DMS114 treated with DMSO at 0.1 percent for 48 hours (cell line): ENCODE data around the gene TIMELESS.
"Not testable (repeated sequence)": the region's sequence is repeated elsewhere in the genome, so short reads cannot be mapped to it uniquely, and the experiment has no call there.

ENCODE experiments used
- DNase-seq: peaks from one replicate; lab custom pipeline; 2025; ENCODE audit not compliant: unreplicated experiment; lab: John Stamatoyannopoulos, UW

Gene TIMELESS, protein sequence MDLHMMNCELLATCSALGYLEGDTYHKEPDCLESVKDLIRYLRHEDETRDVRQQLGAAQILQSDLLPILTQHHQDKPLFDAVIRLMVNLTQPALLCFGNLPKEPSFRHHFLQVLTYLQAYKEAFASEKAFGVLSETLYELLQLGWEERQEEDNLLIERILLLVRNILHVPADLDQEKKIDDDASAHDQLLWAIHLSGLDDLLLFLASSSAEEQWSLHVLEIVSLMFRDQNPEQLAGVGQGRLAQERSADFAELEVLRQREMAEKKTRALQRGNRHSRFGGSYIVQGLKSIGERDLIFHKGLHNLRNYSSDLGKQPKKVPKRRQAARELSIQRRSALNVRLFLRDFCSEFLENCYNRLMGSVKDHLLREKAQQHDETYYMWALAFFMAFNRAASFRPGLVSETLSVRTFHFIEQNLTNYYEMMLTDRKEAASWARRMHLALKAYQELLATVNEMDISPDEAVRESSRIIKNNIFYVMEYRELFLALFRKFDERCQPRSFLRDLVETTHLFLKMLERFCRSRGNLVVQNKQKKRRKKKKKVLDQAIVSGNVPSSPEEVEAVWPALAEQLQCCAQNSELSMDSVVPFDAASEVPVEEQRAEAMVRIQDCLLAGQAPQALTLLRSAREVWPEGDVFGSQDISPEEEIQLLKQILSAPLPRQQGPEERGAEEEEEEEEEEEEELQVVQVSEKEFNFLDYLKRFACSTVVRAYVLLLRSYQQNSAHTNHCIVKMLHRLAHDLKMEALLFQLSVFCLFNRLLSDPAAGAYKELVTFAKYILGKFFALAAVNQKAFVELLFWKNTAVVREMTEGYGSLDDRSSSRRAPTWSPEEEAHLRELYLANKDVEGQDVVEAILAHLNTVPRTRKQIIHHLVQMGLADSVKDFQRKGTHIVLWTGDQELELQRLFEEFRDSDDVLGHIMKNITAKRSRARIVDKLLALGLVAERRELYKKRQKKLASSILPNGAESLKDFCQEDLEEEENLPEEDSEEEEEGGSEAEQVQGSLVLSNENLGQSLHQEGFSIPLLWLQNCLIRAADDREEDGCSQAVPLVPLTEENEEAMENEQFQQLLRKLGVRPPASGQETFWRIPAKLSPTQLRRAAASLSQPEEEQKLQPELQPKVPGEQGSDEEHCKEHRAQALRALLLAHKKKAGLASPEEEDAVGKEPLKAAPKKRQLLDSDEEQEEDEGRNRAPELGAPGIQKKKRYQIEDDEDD

DNA sequence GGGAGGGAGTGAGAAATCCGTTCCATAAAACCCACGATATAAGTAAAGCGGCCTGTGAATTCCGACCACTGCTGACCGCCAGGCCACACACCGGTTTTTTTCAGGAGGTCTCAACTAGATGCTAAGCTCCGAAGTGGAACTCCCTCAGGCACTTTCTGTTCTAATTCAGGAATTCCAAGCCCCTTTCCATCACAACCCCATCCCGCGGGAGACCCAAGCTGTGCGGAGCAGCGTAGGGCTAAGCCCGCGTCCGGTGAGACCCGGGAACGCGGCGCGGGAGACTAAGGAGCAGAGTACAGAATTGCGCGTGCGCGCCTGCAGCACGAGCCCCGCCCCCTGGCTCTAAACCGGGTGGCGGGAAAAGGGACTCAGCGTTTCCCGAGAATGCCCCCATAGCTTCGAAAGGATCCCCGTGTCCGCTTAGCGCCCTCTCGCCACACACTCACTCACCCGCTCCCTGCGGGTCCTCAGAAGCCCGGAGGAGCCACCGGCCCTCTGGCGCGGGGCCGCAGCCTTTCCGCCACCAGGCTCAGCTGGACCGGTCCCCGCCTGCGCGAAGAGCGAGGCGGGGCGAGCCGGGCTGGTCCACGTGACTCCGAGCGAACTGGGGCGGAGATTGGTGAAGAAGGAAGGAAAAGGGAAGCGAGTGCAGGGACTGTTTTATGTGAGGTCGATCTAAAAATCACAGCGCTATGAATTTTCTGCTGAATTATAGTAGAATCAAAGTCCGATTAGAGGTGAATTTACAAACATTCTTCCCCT lies at the start of gene TIMELESS:
Gene TIMELESS (minus strand): TSS at position 567 of the 762 bp plus-strand sequence. CDS start 15,256 bp downstream, outside the sequence.
- peak; percentile 91 for DNase-seq

DNA sequence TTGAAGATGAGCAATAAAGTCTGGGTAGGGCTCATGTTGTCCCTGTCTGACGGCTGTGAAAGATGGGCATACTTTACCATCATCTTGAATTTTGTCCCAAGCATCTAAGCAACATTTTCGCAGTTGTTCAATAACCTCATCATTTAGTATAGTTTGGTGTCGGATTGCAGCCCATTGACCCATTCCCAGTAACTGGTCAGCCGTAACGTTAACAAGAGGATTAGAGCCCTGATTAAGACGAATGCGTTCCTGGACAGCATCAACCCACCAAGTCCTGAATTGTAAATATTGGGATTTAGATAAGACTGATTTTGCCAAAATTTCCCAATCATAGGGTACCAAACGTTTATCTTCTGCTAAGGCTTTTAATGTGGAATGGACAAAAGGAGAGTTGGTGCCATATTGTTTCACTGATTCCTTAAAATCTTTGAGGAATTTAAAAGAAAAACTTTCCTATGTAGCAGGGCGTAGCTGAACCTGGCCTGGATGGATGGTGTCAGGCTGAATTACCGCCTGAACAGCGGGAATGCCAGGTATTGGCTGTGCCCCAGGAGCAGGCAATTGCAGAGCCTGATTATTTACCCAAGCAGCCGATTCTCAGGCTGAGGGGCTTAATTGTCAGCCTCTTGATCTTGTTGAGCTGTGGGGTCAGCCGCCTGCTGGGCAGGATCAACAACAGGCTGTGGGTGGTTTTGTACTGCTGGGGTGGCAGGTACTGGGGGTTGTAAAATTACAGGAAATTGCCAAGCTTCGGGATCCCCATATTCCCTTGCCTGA lies 49.1 kb upstream of the TIMELESS start:
- not testable (repeated sequence) for DNase-seq

DNA sequence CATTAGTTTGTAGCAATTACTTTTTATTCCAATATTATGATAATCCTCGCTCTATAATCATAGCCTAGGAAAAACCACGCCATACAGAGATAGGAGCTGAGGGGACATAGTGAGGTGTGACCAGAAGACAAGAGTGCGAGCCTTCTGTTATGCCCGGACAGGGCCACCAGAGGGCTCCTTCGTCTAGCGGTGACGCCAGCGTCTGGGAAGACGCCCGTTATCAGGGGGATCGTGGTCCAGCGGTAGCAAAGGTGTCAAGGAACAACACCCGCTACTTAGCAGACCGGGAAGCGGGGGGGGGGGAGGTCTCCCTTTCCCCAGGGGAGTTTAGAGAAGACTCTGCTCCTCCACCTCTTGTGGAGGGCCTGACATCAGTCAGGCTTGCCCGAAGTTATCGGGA lies 47.5 kb upstream of the TIMELESS start:
- not testable (repeated sequence) for DNase-seq

DNA sequence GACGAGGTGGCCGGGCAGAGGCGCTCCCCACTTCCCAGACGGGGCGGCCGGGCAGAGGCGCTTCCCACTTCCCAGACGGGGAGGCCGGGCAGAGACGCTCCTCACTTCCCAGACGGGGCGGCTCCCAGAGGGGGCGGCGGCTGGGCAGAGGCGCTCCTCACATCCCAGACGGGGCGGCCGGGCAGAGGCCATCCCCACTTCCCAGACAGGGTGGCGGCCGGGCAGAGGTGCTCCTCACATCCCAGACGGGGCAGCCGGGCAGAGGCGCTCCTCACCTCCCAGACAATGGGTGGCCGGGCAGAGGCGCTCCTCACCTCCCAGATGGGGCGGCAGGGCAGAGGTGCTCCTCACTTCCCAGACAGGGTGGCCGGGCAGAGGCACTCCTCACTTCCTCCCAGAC lies 45.3 kb upstream of the TIMELESS start:
- not testable (repeated sequence) for DNase-seq

DNA sequence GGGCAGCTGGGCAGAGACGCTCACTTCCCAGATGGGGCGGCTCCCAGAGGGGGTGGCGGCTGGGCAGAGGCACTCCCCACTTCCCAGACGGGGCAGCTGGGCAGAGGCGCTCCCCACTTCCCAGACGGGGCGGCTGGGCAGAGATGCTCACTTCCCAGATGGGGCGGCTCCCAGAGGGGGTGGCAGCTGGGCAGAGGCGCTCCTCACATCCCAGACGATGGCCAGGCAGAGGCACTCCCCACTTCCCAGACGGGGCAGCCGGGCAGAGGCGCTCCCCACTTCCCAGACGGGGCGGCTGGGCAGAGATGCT lies 44.8 kb upstream of the TIMELESS start:
- DNase-seq: not testable (repeated sequence)

DNA sequence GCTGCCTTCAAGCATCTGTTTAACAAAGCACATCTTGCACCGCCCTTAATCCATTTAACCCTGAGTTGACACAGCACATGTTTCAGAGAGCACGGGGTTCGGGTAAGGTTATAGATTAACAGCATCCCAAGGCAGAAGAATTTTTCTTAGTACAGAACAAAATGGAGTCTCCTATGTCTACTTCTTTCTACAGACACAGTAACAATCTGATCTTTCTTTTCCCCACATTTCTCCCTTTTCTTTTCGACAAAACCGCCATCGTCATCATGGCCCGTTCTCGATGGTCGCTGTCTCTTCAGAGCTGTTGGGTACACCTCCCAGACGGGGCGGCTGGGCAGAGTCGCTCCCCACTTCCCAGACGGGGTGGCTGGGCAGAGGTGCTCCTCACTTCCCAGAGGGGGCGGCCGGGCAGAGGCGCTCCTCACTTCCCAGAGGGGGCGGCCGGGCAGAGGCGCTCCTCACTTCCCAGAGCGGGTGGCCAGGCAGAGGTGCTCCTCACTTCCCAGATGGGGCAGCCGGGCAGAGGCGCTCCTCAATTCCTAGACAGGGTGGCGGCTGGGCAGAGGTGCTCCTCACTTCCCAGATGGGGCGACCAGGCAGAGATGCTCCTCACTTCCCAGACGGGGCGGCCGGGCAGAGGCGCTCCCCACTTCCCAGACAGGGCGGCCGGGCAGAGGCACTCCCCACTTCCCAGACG lies 44.3 kb upstream of the TIMELESS start:
- DNase-seq: not testable (repeated sequence)

DNA sequence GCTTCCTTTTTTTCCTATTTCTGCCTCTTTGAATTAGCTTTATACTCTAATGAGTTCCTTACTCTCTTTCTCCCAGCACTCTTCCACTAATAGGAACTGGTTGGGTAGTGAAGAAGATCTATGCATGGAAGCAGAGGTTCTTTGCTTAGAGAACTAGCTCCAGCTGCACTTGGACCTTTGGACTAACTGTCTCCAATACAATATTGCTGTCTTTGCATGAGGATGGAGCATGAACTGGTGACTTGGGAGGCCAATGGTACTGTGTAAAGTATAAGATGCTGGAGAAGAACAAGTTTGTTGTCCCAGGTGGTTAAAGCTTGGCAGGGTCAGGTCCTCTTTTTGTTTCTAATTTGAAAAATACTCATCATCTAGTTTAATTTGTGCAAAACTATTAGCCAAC lies 41.1 kb upstream of the TIMELESS start:
- DNase-seq: no peak

DNA sequence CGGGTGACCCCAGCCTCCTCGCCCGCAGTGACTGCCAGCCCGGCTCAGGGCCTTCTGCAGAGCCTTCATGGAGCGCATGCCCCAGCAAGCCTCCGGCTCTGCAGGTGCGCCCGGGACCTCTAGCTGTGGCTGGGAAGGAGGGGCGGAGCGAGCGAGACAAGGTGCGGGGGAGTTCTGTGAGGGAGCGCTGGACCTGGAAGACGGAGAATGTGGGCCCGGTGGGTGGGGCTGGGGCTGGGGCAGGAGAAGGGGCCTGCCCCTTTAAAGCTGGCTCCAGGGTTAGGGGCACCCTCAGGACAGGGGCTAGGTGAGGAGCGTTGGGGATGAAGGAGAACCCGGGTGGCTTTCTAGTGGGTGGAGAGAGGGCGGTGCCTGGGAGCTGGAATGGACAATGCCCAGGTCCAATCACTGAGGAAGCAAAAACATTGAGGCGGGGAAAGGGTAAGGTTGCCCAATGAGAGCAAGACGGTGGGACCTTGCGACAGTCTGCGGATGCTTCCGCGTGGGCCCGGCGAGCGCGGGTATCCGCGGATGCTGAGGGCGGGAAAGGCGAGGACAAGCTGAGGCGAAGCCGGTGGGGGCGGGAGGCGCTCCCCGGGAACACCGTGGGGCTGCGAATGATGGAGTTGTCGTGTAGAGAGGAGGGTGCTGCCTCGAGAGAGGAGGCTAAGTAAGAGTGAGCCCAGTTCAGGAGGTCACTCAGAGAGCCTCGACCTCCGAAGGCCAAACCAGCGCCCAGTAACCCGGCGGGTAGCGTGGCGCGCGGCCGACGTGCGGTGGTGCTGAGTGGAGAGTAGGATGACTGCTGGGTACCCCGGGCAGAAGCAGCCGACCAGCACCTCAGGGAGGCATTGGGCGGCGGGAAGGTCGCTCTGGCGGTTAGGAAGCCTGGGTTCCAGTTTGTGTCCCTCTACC lies 39.1 kb upstream of the TIMELESS start, which contains the start of gene GLS2:
Gene GLS2 (minus strand): TSS at position 121 of the 915 bp plus-strand sequence. CDS start 43 bp downstream, at position 78.
- DNase-seq: peak; percentile 89

DNA sequence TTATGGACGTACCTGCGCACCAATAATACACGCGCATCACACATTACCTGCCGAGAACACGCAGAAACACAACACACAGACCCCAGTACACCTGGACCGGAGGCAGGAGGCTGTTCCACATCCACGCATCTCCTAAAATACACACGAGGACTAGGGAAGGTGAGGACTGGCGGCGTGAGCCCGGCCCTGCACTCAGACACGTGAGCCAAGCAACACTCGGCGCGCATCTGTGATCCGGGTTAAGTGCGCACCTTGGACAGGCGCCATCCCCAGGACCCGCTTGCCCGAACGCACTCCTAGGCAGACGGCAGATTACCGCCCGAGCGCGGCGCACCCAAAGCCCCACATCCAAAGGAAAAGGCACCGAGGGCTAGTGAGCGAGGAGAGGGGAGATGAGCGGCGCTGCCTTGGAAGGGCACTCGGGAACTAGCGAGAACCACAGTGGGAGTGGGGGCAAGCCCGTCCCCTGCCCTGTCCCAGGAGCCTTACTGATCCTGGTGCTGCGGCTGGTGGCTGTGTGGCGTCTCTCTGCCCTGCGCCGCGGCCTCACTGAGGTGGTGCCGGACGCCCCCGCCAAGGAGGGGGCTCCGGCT lies 38.3 kb upstream of the TIMELESS start:
- no peak for DNase-seq

DNA sequence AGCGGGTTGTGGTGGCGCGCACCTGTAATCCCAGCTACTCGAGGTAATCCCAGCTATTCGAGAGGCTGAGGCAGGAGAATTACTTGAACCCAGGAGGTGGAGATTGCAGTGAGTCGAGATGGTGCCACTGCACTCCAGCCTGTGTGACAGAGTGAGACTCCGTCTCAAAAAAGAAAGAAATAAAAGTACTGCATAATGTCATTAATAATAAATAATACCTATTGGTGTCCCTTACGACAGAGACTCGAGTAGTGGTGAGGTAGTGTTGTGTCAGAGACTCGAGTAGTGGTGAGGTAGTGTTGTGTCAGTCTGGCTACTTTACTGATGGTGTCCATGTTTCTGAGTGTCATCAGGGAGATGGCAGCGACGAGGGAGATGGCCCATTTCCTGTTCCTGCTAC lies 37.5 kb upstream of the TIMELESS start:
- DNase-seq: no peak

DNA sequence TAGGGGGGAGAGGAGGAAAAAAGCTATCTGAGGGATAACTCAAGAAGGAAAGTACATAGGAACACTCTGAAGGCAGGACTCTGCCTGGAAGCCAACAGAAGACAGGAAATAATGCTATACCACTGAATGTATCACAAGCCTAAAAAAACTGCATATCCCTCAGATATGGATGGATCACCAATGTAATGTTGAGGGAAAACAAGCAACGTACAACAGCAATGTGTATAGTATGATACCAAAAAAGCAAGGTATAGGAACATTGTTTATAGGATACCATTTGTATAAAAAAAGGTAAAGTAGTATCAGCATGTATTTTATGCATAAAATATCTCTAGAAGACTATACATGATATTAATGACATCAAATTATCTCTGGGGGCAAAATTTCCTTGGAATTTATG lies 35.3 kb upstream of the TIMELESS start:
- no peak for DNase-seq

DNA sequence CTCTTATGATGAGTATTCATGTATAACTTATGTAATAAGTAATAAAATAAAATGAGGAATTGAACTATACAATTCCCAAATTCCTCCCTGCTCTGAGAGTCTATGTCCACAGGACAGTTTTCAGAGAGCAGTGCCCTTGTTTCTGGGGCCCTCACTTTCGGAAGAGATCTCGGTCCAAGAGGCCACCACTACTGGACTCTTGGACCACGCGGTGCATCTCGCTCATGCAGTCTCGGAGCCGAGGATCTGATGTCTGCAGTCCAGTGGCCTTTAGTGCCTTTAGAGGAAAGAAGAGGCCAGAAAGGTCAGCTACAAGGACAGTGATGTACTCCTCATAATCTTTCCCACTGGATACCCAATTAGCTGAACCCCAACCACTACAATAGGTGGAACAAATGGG lies 30.4 kb upstream of the TIMELESS start:
- DNase-seq: no peak

DNA sequence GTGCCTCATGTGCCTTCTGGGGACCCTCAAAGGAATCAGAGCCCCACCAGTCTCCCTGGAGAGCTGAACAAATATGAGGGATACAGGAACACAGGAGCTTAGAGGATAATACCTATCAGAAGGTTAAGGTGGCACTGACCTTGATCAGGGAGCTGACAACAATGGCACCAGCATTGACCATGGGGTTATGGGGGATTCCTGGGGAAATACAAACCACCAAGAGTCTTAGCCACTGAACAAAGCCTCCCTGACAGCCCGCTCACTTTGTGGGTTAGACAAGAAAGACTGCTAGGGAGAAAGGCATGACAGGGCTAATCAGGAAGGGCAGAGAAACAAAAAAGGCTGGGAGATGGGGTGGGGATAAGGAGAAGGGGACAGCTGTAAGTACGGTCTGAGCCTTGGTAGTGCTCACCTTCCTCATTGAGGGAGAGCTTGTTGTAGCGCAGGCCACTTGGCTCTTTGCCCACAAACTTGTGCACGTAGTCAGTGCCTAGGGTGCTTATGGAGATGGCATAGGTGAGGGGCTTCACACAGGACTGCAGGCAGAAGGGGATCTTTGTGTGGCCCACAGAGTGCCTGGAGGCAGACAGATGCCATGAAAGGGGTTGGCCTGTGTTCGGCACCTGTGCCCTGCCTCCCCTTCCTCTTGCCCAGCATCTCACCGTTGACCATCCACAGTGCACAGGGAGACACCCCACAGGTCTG lies 28.4 kb upstream of the TIMELESS start:
- no peak for DNase-seq

DNA sequence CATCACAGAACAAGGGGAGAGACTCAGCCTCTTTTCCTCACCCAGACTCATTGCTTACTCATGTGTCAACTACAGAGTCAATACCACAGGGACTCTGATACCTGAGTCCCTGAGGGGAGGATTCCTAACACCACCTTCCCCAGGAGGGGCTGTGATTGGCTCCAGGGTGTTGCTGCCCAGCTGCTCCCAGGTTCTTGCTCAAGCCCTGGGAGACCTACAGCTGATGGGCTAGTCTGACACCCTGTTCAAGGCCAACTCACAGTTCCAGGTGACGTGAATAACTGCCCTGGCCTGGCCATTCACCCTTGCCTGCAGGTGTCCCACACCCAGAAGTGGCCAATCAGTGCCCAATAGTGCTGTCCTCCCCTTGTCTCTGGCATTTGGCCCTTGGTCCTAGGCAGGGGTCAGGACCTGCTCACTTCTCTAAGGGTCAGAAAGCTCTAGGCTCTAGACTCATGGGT lies 27.8 kb upstream of the TIMELESS start:
- no peak for DNase-seq

DNA sequence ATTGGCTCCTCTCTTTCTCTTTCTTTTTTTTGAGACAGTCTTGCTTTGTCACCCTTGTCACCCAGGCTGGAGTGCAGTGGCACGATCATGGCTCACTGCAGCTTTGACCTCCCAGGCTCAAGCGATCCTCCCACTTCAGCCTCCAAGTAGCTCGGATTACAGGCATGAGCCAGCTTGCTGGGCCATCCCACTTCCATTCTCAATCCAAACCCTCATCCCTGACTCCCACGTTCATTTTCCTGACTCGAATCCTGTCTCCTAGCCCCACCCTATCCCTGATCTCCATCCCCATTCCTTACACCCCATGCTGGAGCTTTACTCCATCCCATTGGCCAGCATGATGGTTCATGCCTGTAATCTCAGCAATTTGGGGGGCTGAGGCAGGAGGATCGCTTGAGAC lies 26.9 kb upstream of the TIMELESS start:
- DNase-seq: no peak

DNA sequence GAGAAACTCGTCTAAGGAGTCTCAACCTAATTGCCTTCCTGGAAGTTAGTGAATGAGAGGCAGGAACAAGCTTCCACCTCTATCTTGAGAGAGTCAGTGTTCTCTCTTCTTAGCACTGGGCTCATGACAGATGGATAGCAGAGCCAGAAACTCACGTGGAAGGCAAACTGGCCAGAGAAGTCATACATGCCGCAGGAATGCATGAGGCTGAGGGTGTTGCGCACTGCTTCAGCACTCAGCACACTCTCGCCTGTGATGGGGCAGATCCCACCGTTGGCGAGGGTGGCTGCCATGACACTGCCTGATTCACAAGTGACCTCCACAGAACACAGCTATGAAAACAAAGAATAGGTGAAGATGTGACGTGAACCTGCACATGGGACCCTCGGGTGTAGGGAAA lies 25.2 kb upstream of the TIMELESS start:
- no peak for DNase-seq
